Measurements from ENCODE around the gene MCRIP1. TPM values are rescaled to one million over a fixed set of nuclear protein-coding genes. Genes with fewer than 3 reads are reported as not detected.

MCRIP1 gene
- total and polyA plus RNA-seq, 2 of the 4 experiments (the other 2 are of a cell fraction) = 56.5 to 164 TPM

GRCh38 chr17:81813371-81813684 is 19.8 kb downstream of the MCRIP1 start:
- Histone ChIP-seq H3K4ac (ENCODE audit: low read depth, low read length) (no peak overlapping the region), H2BK120ac (ENCODE audit: low read depth, low read length) (no peak overlapping the region), H3K23ac (ENCODE audit: low read depth, low read length) (no peak overlapping the region), H2AFZ (replicated peaks; ENCODE audit: low read length, poor library complexity) (no peak overlapping the region), H3K4me3 (ENCODE audit: insufficient read depth, low read depth, low read length) (no peak overlapping the region), H3K18ac (ENCODE audit: low read depth, low read length) (no peak overlapping the region), H3K36me3 (ENCODE audit: control insufficient read depth, insufficient read depth, low read length) (no peaks in the 10 kb centered on the region), H4K8ac (ENCODE audit: low read depth in 2 of 2, low read length in 2 of 2) (no peak overlapping the region), H3K79me1 (ENCODE audit: low read depth in 1 of 2, low read length in 2 of 2) (no peaks in the 10 kb centered on the region), H3K9me1 (ENCODE audit: insufficient read depth, low read length) (0 out of 2 replicates have a peak, but pooled peaks cover 4% of the 10 kb centered on the region), H3K9ac (ENCODE audit: low read depth, low read length) (no peak overlapping the region), H4K5ac (ENCODE audit: low read depth, low read length) (no peak overlapping the region), H2BK20ac (ENCODE audit: low read depth, low read length) (no peak overlapping the region), H4K20me1 (ENCODE audit: insufficient read depth, low read length) (no peaks in the 10 kb centered on the region; the same call in 1 of the 2 replicates), H2BK15ac (ENCODE audit: low read depth, low read length) (no peak overlapping the region), H2AK5ac (ENCODE audit: low read depth, low read length) (no peak overlapping the region), H3K27ac (ENCODE audit: insufficient read depth, low read length) (no peak overlapping the region), H3K4me1 (ENCODE audit: control insufficient read depth, insufficient read depth, low read length) (peaks cover 9% of the 10 kb centered on the region; the same call in 1 of the 2 replicates), H3K27me3 (ENCODE audit: control insufficient read depth, insufficient read depth, low read length) (peaks cover 27% of the 10 kb centered on the region; the same call in 1 of the 2 replicates), H3K4me2 (ENCODE audit: low read depth, low read length) (no peak overlapping the region), H3K56ac (ENCODE audit: extremely low read depth, insufficient read depth, low read length) (no peak overlapping the region), H2BK5ac (ENCODE audit: low read depth, low read length, poor library complexity, severe bottlenecking) (no peak overlapping the region), H2AK9ac (replicated peaks; ENCODE audit: low read depth, low read length, poor library complexity) (no peak overlapping the region), H3K14ac (replicated peaks; ENCODE audit: low read depth, low read length) (no peak overlapping the region), H4K91ac (ENCODE audit: insufficient read depth, low read depth, low read length) (no peak overlapping the region), H3K9me3 (ENCODE audit: control insufficient read depth, insufficient read depth, low read length) (peaks cover 3% of the 10 kb centered on the region; the same call in 1 of the 2 replicates)
- POLR2A ChIA-PET (ENCODE audit: unreplicated experiment) = no interaction called here
- DNase-seq = no peak
- BruUV-seq (replicated peaks) = no TSS peak
- in situ Hi-C loops (cut with MboI; ENCODE audit: low sequenced_read_pairs) = no loop called here
- CTCF ChIA-PET = no interaction called here
- no peak for TF ChIP-seq RAD21 (IDR thresholded peaks at IDR 0.05; ENCODE audit: low read length)
- no peak for TF ChIP-seq RCOR1 (IDR thresholded peaks at IDR 0.05; ENCODE audit: insufficient replicate concordance, low read length)
- TF ChIP-seq SMC3 (IDR thresholded peaks at IDR 0.05; ENCODE audit: low read depth, low read length) = no peak
- TF ChIP-seq, protein P1, sequence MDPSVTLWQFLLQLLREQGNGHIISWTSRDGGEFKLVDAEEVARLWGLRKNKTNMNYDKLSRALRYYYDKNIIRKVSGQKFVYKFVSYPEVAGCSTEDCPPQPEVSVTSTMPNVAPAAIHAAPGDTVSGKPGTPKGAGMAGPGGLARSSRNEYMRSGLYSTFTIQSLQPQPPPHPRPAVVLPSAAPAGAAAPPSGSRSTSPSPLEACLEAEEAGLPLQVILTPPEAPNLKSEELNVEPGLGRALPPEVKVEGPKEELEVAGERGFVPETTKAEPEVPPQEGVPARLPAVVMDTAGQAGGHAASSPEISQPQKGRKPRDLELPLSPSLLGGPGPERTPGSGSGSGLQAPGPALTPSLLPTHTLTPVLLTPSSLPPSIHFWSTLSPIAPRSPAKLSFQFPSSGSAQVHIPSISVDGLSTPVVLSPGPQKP (IDR thresholded peaks at IDR 0.05; ENCODE audit: borderline replicate concordance, low read depth, low read length) = no peak
- TF ChIP-seq MAFK (IDR thresholded peaks at IDR 0.05; ENCODE audit: low read depth, low read length) = no peak
- TF ChIP-seq USF2 (IDR thresholded peaks at IDR 0.05; ENCODE audit: low read depth, low read length) = no peak
- no peak for TF ChIP-seq POLR2A (IDR thresholded peaks at IDR 0.05; ENCODE audit: low read depth, low read length)
- TF ChIP-seq CHD1 (IDR thresholded peaks at IDR 0.05; ENCODE audit: low read depth, low read length) = no peak
- TF ChIP-seq, protein P2, sequence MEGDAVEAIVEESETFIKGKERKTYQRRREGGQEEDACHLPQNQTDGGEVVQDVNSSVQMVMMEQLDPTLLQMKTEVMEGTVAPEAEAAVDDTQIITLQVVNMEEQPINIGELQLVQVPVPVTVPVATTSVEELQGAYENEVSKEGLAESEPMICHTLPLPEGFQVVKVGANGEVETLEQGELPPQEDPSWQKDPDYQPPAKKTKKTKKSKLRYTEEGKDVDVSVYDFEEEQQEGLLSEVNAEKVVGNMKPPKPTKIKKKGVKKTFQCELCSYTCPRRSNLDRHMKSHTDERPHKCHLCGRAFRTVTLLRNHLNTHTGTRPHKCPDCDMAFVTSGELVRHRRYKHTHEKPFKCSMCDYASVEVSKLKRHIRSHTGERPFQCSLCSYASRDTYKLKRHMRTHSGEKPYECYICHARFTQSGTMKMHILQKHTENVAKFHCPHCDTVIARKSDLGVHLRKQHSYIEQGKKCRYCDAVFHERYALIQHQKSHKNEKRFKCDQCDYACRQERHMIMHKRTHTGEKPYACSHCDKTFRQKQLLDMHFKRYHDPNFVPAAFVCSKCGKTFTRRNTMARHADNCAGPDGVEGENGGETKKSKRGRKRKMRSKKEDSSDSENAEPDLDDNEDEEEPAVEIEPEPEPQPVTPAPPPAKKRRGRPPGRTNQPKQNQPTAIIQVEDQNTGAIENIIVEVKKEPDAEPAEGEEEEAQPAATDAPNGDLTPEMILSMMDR (conservative IDR thresholded peaks at IDR 0.05; ENCODE audit: low read depth, low read length) = no peak
- no peak for TF ChIP-seq BHLHE40 (IDR thresholded peaks at IDR 0.05; ENCODE audit: low read depth, low read length)
- no peak for TF ChIP-seq MXI1 (IDR thresholded peaks at IDR 0.05; ENCODE audit: borderline replicate concordance, low read depth, low read length)
- TF ChIP-seq MAZ (IDR thresholded peaks at IDR 0.05; ENCODE audit: borderline replicate concordance, low read depth, low read length) = no peak
- TF ChIP-seq RFX5 (IDR thresholded peaks at IDR 0.05; ENCODE audit: low read depth, low read length) = no peak
- intact Hi-C loops (cut with micrococcal nuclease) = no loop called here
- no peak for ATAC-seq (ENCODE audit: low read depth)
- WGBS, 2 experiments (ENCODE audit: extremely low coverage in 2 of 2, insufficient read length in 1 of 2) = 91% methylated on average over 4 of the region's 15 CpGs; no CpG with 5 or more reads in 1 of the 2 experiments
- dilution Hi-C loops (cut with HindIII; ENCODE audit: low sequenced_read_pairs, unreplicated experiment) = no loop called here
